Fibroblast of pulmonary artery (primary cell): ENCODE measurements around the gene CTXND2.
"Not testable (repeated sequence)": the region's sequence is repeated elsewhere in the genome, so short reads cannot be mapped to it uniquely, and the experiment has no call there.

ENCODE experiments used
- DNase-seq: peaks from one replicate; pipeline ENCODE4 v3.0.0-alpha.2; 2010; ENCODE audit warnings: low read depth
- H3K4me3 ChIP-seq: replicated peaks from 2 replicates; pipeline ENCODE4 v1.5.1; 2011; ENCODE audit warnings: low read depth, mild to moderate bottlenecking, control low read depth, low read length, moderate library complexity
- TF ChIP-seq, protein P1 (sequence below): IDR thresholded peaks from 2 replicates; pipeline ENCODE4 v1.5.1; 2011; ENCODE audit warnings: mild to moderate bottlenecking, control low read depth, low read length, inconsistent platforms; ENCODE audit errors: missing control alignments

CTXND2 gene

GRCh38 chr1:150863724-150864123 lies 23.2 kb upstream of the CTXND2 start:
- H3K4me3 ChIP-seq: no peak overlapping the region
- TF ChIP-seq, protein P1, sequence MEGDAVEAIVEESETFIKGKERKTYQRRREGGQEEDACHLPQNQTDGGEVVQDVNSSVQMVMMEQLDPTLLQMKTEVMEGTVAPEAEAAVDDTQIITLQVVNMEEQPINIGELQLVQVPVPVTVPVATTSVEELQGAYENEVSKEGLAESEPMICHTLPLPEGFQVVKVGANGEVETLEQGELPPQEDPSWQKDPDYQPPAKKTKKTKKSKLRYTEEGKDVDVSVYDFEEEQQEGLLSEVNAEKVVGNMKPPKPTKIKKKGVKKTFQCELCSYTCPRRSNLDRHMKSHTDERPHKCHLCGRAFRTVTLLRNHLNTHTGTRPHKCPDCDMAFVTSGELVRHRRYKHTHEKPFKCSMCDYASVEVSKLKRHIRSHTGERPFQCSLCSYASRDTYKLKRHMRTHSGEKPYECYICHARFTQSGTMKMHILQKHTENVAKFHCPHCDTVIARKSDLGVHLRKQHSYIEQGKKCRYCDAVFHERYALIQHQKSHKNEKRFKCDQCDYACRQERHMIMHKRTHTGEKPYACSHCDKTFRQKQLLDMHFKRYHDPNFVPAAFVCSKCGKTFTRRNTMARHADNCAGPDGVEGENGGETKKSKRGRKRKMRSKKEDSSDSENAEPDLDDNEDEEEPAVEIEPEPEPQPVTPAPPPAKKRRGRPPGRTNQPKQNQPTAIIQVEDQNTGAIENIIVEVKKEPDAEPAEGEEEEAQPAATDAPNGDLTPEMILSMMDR: no peak
- no peak for DNase-seq

DNA sequence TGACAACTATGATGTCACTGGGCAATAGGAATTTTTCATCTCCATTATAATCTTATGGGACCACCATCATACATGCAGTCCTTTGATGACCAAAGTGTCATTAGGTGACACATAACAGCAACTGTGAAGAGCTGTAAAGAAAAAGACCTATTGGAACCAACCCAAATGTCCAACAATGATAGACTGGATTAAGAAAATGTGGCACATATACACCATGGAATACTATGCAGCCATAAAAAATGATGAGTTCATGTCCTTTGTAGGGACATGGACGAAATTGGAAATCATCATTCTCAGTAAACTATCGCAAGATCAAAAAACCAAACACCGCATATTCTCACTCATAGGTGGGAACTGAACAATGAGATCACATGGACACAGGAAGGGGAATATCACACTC lies 22.7 kb upstream of the CTXND2 start:
- H3K4me3 ChIP-seq, DNase-seq: not testable (repeated sequence)

DNA sequence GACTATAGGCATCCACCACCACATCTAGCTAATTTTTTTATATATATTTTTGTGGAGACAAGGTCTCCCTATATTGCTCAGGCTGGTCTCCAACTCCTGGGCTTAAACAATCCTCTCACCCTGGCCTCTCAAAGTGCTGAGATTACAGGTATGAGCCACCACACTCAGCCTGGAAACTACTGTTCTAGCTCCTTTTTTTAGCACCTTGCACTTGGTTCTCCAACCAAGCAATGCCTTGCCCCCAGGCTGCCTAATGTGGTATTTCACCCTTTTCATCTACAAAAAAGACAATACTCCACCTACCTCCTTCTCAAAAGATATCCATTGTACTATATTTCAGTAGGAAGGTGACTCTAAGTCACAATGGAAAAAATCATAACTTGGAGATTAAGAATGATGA lies 17.3 kb upstream of the CTXND2 start:
- TF ChIP-seq, protein P1: peak; percentile 2
- no peak for DNase-seq
- H3K4me3 ChIP-seq: no peak overlapping the region

DNA sequence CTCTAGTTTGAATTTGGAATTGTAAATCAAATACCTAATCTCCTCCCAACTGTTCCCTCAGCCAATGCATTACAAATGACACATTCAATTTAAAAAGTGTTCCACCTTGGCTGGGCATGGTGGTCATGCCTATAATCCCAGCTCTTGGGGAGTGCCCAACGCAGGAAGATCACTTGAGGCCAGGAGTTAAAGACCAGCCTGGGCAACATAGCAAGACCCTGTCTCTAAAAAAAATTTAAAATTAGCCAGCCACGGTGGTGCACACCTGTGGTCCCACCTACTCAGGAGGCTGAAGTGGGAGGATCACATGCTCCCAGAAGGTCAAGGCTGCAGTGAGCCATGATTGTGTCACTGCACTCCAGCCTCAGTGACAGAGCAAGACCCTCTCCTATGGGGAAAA lies 14.4 kb upstream of the CTXND2 start:
- H3K4me3 ChIP-seq: no peak overlapping the region
- TF ChIP-seq, protein P1: no peak
- no peak for DNase-seq

GRCh38 chr1:150873521-150873920 lies 13.4 kb upstream of the CTXND2 start:
- no peak for DNase-seq
- TF ChIP-seq, protein P1: no peak
- H3K4me3 ChIP-seq: no peak overlapping the region

DNA sequence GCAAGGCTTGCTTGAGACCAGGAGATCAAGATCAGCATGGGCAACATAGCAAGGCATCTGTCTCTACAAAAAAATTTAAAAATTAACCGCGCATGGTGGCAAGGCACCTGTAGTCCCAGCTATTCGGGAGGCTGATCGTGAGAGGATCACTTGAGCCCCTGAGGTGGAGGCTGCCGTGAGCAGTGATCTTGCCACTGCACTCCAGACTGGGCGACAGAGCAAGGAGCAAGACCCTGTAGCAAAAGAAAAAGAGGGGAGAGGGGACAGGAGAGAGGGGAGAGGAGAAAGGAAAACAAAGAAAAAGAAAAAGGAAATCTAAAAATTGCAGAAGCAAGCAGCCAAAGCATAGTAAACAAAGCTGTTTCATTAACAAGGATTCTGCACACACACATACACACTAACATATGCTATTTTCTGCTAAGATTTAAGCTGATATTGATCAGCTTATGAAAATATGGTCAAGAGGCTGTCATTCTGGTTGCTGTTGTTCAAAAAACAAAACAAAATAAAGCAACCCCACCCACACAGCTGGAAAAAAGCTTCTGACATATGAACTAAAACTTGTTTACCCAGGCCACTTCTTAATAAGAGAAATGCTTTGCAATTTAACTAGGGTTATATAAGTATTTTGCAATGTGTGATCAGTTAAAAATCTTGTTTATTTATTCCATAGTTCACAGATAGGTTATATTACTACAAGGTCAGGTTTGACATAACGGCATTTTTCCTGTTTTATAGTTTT lies 12.3 kb upstream of the CTXND2 start:
- peak; percentile 29 for DNase-seq
- peak overlapping the region; percentile 80 for H3K4me3 ChIP-seq

DNA sequence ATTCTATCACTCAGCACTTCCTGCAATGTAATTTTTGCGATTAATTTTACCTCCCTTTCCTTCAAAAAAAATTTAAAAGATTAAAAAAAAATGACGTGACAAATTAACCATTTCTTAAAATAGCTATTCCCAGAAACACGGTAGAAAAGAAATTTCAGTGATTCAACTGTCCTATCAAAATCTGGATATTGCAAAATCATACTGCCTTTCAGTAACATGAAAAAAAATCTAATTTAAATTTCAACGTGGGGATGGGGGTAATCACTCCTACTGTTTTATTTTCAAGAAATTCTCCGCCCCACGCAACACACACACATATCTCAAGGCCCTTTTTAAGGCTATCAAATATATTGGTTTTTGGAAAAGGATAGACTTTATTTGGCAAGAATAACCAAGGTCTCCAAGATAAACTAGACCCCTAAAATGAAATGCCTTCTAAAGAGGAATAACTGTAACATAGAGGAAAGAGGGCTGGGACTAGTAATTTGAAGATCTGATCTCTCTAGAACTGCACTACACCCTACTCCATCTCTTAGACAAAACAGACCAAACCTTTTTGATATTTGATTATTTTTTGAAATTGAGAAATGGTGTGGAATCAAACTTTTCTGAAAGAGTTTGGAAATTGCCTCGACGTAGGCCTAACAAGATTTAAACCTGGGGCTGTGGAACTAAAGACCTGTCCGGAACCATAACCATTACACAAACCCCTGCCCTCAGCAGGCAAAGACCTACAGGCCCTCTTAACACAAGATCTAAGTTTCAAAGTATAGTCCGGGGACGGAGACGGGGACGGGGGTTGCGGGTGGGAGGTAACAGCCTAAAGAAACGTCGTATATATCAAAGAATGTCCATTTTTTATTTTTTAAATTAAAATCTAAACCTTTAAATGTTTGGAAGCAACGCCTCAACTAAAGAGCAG lies 11.5 kb upstream of the CTXND2 start:
- peak overlapping the region; percentile 80 for H3K4me3 ChIP-seq
- TF ChIP-seq, protein P1: no peak
- peak; percentile 52 for DNase-seq

More for the DNA sequence above, 12.3 kb upstream of the CTXND2 start:
- TF ChIP-seq, protein P1: no peak
